HG02588 (cell line): ENCODE measurements around the gene FGD6.
"Not testable (repeated sequence)": the region's sequence is repeated elsewhere in the genome, so short reads cannot be mapped to it uniquely, and the experiment has no call there.

Experiments used
- ATAC-seq: cut with Tn5 transposase; IDR thresholded peaks from one replicate; pipeline ENCODE4 v1.9.1; 2021; ENCODE audit warnings: mild to moderate bottlenecking, moderate library complexity; ENCODE audit not compliant: unreplicated experiment

The FGD6 gene

GRCh38 chr12:95206916-95207315 lies 10.4 kb downstream of the FGD6 start:
- no peak for ATAC-seq

DNA sequence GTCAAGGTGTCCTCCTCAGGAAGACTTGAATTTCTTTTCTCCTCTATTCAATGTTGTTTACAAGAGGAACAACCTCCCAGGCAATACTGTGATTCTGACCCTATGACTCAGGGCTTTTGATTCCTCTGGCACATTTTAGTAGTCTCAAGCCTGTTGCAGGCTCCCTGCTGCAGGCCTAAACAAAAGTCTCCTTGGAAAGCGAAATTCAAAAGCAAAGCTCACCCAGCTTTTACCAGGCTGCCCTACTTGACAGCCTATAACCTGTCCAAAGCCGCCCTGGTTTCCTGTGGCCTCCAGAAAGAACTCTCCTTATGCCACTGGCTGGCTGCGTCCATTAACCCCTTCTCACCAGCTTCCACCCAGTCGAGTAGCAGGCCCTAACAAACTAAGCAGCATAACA lies 11.6 kb downstream of the FGD6 start:
- ATAC-seq, result no peak

DNA sequence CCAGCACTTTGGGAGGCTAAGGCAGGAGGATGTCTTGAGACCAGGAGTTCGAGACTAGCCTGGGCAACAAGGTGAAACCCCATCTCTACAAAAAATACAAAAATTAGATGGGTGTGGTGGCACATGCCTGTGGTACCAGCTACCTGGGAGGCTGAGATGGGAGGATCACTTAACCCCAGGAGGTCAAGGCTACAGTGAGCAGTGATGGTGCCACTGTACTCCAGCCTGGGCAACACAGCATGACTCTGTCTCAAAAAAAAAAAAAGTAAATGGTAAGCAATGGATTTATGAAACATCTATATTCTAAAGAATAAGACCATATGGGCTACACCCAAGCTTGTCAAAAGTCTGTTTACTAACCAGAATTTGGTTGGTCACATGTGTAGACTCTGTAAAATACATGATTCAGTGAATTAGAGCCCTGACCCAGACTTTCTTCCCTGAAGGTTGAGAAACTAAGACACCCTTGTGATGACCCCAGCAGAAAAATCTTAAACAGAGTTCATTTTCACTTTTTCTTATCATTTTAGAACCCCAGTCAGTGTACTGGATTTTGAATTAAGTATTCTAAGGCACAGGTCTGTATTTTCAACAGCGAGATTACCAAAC lies 12.1 kb downstream of the FGD6 start:
- ATAC-seq, result no peak

DNA sequence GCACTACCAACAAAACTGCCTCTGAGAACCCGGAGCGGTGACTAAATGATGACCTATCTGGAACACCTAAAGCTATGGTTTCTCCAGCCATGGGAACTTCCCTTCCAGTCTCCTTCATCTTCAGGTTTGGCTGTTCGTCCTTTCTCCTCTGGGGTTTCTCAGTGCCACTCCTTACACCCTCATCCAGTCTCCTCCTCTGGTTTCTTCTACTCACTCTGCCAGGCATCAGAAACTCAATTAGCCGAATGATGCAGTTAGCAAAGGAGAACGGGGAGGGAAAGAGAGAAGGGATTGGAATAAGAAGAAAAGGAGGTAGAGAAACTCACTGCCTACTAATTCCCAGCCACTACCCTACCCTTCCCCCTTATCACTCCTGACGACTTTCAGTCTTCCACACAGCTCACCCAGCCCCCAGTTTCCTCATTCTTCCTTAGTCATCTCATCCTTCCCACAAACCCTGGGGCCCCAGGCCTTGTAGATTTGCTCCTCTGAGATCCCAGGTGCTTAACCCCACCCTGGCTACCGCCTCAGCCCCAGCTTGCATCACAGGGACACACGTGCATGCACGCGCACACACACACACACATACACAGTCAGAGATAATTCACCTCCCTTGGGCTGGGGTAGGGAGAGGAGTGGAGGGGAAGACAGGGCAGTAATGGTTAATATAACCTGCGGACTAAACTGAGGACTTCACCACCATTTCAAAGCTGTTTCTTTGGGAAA lies 13.0 kb downstream of the FGD6 start:
- no peak for ATAC-seq

GRCh38 chr12:95203487-95204030 lies 13.7 kb downstream of the FGD6 start:
- no peak for ATAC-seq

GRCh38 chr12:95202691-95203486 lies 14.4 kb downstream of the FGD6 start:
- ATAC-seq, result no peak

GRCh38 chr12:95201056-95201670 lies 16.1 kb downstream of the FGD6 start:
- no peak for ATAC-seq

DNA sequence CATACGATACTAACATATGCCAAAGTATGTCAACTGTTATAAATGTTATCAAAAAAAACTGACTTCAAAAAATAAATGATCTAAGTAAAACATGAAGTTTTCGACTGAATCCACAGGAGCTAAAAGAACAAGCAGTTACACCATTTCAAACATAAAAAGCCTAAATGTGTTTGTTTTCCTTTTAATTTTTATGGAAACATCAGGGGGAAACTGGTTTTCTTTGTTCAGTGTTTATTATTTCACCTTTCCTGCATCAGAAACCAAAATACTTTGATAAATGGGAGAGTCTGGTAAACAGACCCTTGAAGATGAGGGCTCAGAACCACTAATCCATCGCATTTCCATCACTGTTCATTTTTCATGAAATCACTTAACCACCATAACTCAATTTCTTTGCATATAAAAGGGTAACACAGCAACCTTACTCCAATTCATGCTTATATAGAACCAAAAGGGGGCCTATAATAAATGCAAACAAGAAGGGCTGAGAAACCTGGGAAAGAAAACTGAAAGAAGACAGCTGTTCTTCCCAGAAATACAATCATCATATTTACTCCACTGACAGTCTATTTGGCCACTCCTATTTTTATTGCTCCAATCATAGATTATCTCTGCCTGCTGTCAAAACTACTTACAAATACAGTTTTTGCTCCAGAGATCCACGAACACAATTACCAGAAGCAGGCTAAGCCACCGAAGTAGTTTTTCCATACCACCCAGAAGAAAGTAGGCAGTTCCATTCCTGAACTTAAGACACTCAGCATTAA lies 17.0 kb downstream of the FGD6 start:
- ATAC-seq, result no peak

- ATAC-seq, result peak; percentile 63
Measured at GRCh38 chr12:95198914-95199313, 18.4 kb downstream of the FGD6 start.

GRCh38 chr12:95197636-95198035 lies 19.6 kb downstream of the FGD6 start:
- no peak for ATAC-seq

- ATAC-seq, result not testable (repeated sequence)
Measured at GRCh38 chr12:95196875-95197569, 20.2 kb downstream of the FGD6 start.

DNA sequence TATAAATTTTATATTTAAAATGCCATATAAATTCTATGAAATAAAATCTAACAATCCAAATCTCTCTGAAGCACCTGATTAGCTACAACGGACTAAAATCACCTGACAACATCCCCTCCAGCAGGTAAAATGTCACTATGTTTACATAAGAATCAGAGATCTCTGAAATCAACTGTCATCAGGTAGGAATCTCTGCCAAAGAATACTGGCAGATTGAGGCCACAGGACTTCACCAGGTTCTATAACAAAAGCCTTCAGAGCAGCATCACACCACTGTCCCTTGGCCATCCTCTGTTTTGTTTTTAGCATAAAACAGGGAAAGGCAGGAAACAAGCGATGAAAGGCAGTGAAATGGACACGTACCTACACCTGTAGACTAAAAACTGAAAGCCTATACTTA lies 22.1 kb downstream of the FGD6 start:
- no peak for ATAC-seq

DNA sequence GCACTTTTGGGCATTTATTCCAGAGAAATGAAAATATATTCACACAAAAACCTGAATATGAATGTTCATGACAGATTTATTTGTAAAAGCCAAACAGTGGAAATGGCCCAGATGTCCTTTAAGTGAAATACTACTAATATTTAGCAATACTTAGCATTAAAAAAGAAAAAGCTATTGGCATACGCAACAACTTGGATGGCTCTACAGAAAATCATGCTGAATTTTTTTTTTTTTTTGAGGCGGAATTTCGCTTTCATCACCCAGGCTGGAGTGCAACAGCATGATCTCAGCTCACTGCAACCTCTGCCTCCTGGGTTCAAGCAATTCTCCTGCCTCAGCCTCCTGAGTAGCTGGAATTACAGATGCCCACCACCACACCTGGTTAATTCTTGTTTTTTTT lies 24.1 kb downstream of the FGD6 start:
- no peak for ATAC-seq

DNA sequence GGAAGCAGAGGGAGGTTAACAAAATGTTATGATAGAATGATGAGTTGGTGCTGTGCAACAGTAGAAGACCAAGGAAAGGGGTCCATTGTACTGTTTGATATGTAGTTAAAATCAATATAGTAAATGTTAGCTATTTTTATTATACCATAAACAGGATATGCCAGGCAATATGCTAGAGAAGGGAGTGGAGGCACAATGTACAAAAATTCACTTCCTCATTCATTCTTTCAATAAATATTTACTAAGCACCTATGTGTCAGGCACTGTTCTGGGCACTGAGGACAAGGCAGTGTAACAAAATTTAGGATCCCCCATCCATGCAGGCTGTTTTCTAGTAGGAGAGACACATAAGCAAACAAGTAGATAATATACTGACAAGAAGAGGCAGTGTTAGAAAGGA lies 25.0 kb downstream of the FGD6 start:
- no peak for ATAC-seq

- no peak for ATAC-seq
Measured at GRCh38 chr12:95191060-95191696, 26.1 kb downstream of the FGD6 start.

DNA sequence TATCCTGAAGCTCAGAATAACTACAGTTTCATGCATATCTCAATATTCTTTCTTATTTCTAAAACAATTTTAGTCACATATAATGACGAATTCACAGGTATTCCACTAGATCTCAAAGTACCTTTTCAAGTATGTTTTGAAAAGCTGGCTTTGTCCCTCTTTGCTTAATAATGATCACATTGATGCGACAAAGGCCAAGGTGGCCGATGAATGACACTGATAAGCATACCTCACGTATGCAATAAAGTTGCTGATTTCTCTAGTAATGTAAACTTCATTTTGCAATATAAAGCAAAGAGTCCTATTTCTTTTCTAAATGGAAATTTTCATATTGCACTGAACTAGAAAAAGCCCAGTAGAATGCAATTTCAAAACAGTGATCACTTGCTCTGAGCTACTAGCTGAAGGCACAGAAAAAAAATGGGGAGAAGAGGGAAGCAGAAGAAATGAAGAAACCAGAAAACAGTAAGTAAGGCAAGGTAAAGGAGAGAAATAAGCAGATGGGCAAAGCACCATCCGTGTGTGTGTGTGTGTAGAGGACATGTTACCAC lies 29.3 kb downstream of the FGD6 start:
- ATAC-seq, result no peak

DNA sequence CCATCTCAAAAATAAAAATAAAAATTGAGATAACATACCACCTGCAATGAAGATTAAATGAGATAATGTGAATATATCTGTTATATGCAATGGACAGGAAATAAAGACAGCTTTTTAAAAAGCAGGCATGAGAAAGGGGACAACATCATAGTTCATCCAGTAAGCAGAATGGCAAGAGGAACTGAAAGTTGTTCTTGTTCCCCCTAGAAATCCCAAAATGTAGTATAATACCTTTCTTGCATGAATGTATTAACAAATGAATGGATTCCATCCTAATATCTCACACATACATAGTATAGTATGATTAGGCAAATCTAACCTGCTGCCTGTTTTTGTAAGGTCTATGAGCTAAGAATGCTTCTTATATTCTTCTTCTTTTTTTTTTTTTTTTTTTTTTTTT lies 31.4 kb downstream of the FGD6 start:
- ATAC-seq, result no peak

DNA sequence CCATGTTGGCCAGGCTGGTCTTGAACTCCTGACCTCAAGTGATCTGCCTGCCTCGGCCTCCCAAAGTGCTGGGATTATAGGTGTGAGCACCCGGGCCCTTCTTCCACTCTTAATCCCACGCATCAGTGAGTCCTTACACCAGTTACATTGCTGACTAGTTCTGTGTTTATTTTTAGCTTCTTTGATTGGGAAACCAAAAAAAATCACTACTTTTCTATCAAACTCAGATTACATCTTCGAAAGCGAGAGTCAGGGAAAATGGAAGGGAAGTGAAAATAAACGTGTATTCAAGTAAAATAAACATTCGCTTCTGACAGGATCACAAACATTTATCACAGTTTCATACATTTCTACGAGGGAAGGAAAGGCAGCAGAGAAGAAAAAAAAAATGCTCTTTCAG lies 32.2 kb downstream of the FGD6 start:
- ATAC-seq, result no peak

DNA sequence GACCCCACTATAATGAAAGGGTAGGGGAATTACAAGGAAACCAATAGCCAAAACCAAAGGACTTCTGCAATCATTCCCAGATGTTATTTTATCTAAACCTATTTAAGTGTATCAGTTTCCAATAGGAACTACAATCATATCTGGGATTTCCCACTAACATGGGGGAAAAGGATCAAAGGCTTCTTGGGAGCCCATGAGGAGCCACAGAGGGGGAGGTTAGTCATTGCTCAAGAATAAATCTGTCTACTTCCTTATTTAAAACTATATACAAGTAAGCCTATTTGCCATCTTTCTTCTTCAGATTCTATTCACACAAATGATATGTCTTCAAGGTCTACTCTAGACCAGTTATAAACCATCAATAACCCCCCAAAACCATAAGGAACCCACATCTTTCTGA lies 33.1 kb downstream of the FGD6 start:
- ATAC-seq, result no peak
